SK-N-SH (cell line): ENCODE measurements around the gene HDGF. TPM values are rescaled to one million over a fixed set of nuclear protein-coding genes. Genes with fewer than 3 reads are reported as not detected.

ENCODE experiments used
- CTCF ChIA-PET: fragments of 300-600, 350-600 bp; formaldehyde crosslinking; extraction: SDS; loops from one replicate; lab custom pipeline; 2021; lab: Yijun Ruan, JAX
- POLR2A ChIA-PET: fragments of 350-600 bp; sonication (Branson Sonifier 250); formaldehyde crosslinking; extraction: SDS; loops from one replicate; lab custom pipeline; 2020; ENCODE audit warnings: antibody characterized with exemption, inconsistent platforms; lab: Yijun Ruan, JAX
- DNase-seq: peaks from one replicate; pipeline ENCODE4 v3.0.0; 2012
- H2AFZ ChIP-seq: fragments of 200-600 bp; sonication (generic); 2 replicates; pipeline ENCODE4 v1.8.1; 2016; ENCODE audit warnings: antibody characterized with exemption, mild to moderate bottlenecking, low read depth
- H3F3A ChIP-seq: fragments of 200-600 bp; sonication (generic); replicated peaks from 2 replicates; pipeline ENCODE3; 2016; ENCODE audit warnings: antibody characterized with exemption, mild to moderate bottlenecking; ENCODE audit not compliant: insufficient read depth
- H3K27ac ChIP-seq, 2 experiments: fragments of 200-500 bp in 1 of 2; fragments of 200-600 bp in 1 of 2; sonication (Bioruptor generic) in 1 of 2; sonication (generic), shearing (Covaris generic) in 1 of 2; 2 replicates each; pipeline versions ENCODE4 v1.5.1 to v1.6.1; 2014 to 2016; ENCODE audit warnings: low read depth in 2 of 2, inconsistent platforms in 1 of 2, low read length in 1 of 2, mild to moderate bottlenecking in 1 of 2, mixed read lengths in 1 of 2
- H3K27me3 ChIP-seq: fragments of 200-600 bp; sonication (generic), shearing (Covaris generic); 2 replicates; pipeline ENCODE4 v1.6.1; 2016; ENCODE audit warnings: mixed run types; ENCODE audit not compliant: insufficient read depth
- H3K36me3 ChIP-seq, 2 experiments: fragments of 200-500 bp in 1 of 2; fragments of 200-600 bp in 1 of 2; sonication (Bioruptor generic) in 1 of 2; sonication (generic) in 1 of 2; replicated peaks in 1 of 2; 2 replicates each; pipeline versions ENCODE3 to v1.5.1; 2014 to 2016; ENCODE audit warnings: low read length in 1 of 2, mild to moderate bottlenecking in 1 of 2; ENCODE audit not compliant: insufficient read depth in 2 of 2, control insufficient read depth in 1 of 2
- H3K4me1 ChIP-seq, 2 experiments: fragments of 200-500 bp in 1 of 2; fragments of 200-600 bp in 1 of 2; sonication (Bioruptor generic) in 1 of 2; sonication (generic), shearing (Covaris generic) in 1 of 2; 2 replicates each; pipeline versions ENCODE4 v1.5.1 to v1.6.1; 2014 to 2016; ENCODE audit warnings: low read depth in 1 of 2, low read length in 1 of 2, mixed run types in 1 of 2; ENCODE audit not compliant: insufficient read depth in 2 of 2, control insufficient read depth in 1 of 2
- H3K4me2 ChIP-seq: fragments of 200-600 bp; sonication (generic), shearing (Covaris generic); 2 replicates; pipeline ENCODE4 v1.6.1; 2017; ENCODE audit warnings: mixed run types
- H3K4me3 ChIP-seq, 2 experiments: fragments of 200-500 bp in 1 of 2; fragments of 200-600 bp in 1 of 2; sonication (Bioruptor generic) in 1 of 2; sonication (generic), shearing (Covaris generic) in 1 of 2; 2 replicates each; pipeline versions ENCODE4 v1.5.1 to v1.8.1; 2014 to 2016; ENCODE audit warnings: low read depth in 2 of 2, inconsistent platforms in 1 of 2, low read length in 1 of 2, mild to moderate bottlenecking in 1 of 2, mixed read lengths in 1 of 2, moderate library complexity in 1 of 2
- H3K79me2 ChIP-seq: fragments of 200-600 bp; sonication (generic); 2 replicates; pipeline ENCODE4 v1.8.1; 2017; ENCODE audit warnings: mild to moderate bottlenecking; ENCODE audit not compliant: insufficient read depth
- H3K9ac ChIP-seq: fragments of 200-600 bp; sonication (generic); 2 replicates; pipeline ENCODE4 v1.6.1; 2017; ENCODE audit warnings: mixed run types
- H3K9me2 ChIP-seq: fragments of 200-600 bp; sonication (generic); 2 replicates; pipeline ENCODE4 v1.6.1; 2017; ENCODE audit warnings: mixed run types
- H3K9me3 ChIP-seq: fragments of 200-600 bp; sonication (generic); 2 replicates; pipeline ENCODE4 v1.6.1; 2017; ENCODE audit warnings: mixed run types, mild to moderate bottlenecking, moderate library complexity
- H4K20me1 ChIP-seq: fragments of 200-600 bp; sonication (generic); 2 replicates; pipeline ENCODE4 v1.6.1; 2017; ENCODE audit warnings: mild to moderate bottlenecking, mixed run types; ENCODE audit not compliant: insufficient read depth
- CHD2 ChIP-seq: fragments of 150-350 bp; IDR thresholded peaks from 2 replicates; pipeline ENCODE4 v1.6.1; 2018; ENCODE audit warnings: low read length; ENCODE audit not compliant: partially characterized antibody
- EP300 ChIP-seq, 2 experiments: IDR thresholded peaks; 2 replicates each; pipeline versions ENCODE4 v1.4.0 to v1.6.1; 2012; ENCODE audit warnings: borderline replicate concordance in 1 of 2, low read depth in 1 of 2, low read length in 1 of 2
- FOXJ3 ChIP-seq: sonication (generic); formaldehyde crosslinking; IDR thresholded peaks from 2 replicates; pipeline ENCODE4 v1.5.1; 2020; ENCODE audit warnings: mild to moderate bottlenecking, missing genetic modification reagents
- JUND ChIP-seq: IDR thresholded peaks from 2 replicates; pipeline ENCODE4 v1.4.0; 2012
- MXI1 ChIP-seq: IDR thresholded peaks from 2 replicates; pipeline ENCODE4 v1.6.1; 2012; ENCODE audit warnings: mild to moderate bottlenecking, low read depth, low read length, improper control_type of control experiment
- NFIC ChIP-seq: IDR thresholded peaks from 2 replicates; pipeline ENCODE4 v1.4.0; 2012; ENCODE audit warnings: borderline replicate concordance
- NRF1 ChIP-seq: IDR thresholded peaks from 2 replicates; pipeline ENCODE4 v1.6.1; 2012; ENCODE audit warnings: low read depth, mild to moderate bottlenecking, low read length
- POLR2AphosphoS5 ChIP-seq: IDR thresholded peaks from 2 replicates; pipeline ENCODE4 v1.6.1; 2012; ENCODE audit warnings: low read depth, low read length
- RFX5 ChIP-seq: IDR thresholded peaks from 2 replicates; pipeline ENCODE4 v1.6.1; 2012; ENCODE audit warnings: mild to moderate bottlenecking, improper control_type of control experiment, low read length
- TAF1 ChIP-seq: IDR thresholded peaks from 2 replicates; pipeline ENCODE4 v1.6.1; 2012; ENCODE audit warnings: low read depth, mild to moderate bottlenecking, low read length, moderate library complexity, borderline replicate concordance
- TCF12 ChIP-seq: IDR thresholded peaks from 2 replicates; pipeline ENCODE4 v1.4.0; 2012
- YY1 ChIP-seq: IDR thresholded peaks from 2 replicates; pipeline ENCODE4 v1.4.0; 2012; ENCODE audit warnings: low read depth, mild to moderate bottlenecking
- WGBS: methylation state at CpG from one replicate; pipeline ENCODE4 v1.1.6; 2017; ENCODE audit warnings: low lambda C conversion rate; 5-methylcytosine and 5-hydroxymethylcytosine counted together
- polyA plus RNA-seq, 3 experiments: library from polyadenylated mRNA; depleted of rRNA; stranded (reverse); fragments of >200 nt; gene quantifications; 2 replicates each; pipeline ENCODE4 v1.2.3, GENCODE V29; 2012
- TF ChIP-seq, protein P1 (sequence below): fragments of 150-350 bp; IDR thresholded peaks from 2 replicates; pipeline ENCODE4 v1.6.1; 2017; ENCODE audit warnings: antibody characterized with exemption, low read length, low read depth, borderline replicate concordance
- TF ChIP-seq, protein P2 (sequence below): IDR thresholded peaks from 2 replicates; pipeline ENCODE4 v1.4.0; 2012; ENCODE audit warnings: low read depth, borderline replicate concordance
- TF ChIP-seq, protein P3 (sequence below): fragments of 200-600 bp; sonication (generic); IDR thresholded peaks from 2 replicates; pipeline ENCODE4 v1.6.1; 2017; ENCODE audit warnings: antibody characterized with exemption, mild to moderate bottlenecking, moderate library complexity

The HDGF gene
- polyA plus RNA-seq, 1 of the 3 experiments (the other 2 are of a cell fraction), result 152 TPM

DNA sequence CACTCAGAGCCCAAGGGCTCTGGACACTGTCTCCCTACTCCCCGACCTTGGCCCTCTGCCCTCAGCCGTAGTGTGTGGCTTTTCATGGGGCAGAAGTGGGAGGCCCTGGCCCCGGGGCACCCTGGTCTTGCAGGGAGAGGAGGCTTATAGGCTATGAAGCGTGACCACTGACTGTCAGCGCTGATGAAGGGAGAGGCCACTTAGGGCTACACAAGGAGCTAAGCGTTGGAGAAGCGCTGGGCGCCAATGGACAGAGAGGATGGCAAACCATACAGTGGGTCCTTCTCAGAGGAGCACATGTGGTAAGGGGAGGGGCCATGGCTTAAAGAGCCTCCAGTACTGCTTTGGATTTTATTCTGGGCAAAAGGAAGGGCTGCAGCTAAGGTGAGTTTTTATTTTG is 54.0 kb downstream of the HDGF start:
- H3K9me3 ChIP-seq, result no peaks in the 10 kb centered on the region
- no peaks in the 10 kb centered on the region for H3K27me3 ChIP-seq
- CTCF ChIA-PET, result interaction anchor here (1.2 to 45.5 kb wide), 6 partner anchors 2 to 230 kb away, joined by 3 to 2702 read pairs (median 5); partner anchors contain the start of genes CRABP2, ISG20L2, METTL25B and NES
- 72% methylated on average over 8 of the region's 8 CpGs for WGBS
- no peaks in the 10 kb centered on the region for H3K79me2 ChIP-seq
- H3K4me2 ChIP-seq, result no peak overlapping the region
- no peak overlapping the region for H3K4me3 ChIP-seq
- peak; percentile 67 for DNase-seq
- H3K9me2 ChIP-seq, result no peaks in the 10 kb centered on the region
- peak overlapping the region in 1 of 2 experiments; percentile 71; a peak in 2 of 4 replicates for H3K27ac ChIP-seq
- peaks cover 14 to 51% of the 10 kb centered on the region in 2 experiments; a peak in 3 of 4 replicates for H3K4me1 ChIP-seq
- no peak overlapping the region for H3K9ac ChIP-seq
- H2AFZ ChIP-seq, result no peak overlapping the region
- no peaks in the 10 kb centered on the region for H4K20me1 ChIP-seq
- H3F3A ChIP-seq, result peaks cover 15% of the 10 kb centered on the region
- TF ChIP-seq MXI1 (peak; percentile 36; the same call in 1 of the 2 replicates), FOXJ3 (CRISPR knock-in tag) (no peak)
- POLR2A ChIA-PET, result interaction anchor here (0.6 to 2.0 kb wide), 4 partner anchors 9 to 41 kb away, joined by 3 to 7 read pairs (median 4); no protein-coding TSS in a partner anchor
- peaks cover 0 to 18% of the 10 kb centered on the region in 2 experiments for H3K36me3 ChIP-seq

DNA sequence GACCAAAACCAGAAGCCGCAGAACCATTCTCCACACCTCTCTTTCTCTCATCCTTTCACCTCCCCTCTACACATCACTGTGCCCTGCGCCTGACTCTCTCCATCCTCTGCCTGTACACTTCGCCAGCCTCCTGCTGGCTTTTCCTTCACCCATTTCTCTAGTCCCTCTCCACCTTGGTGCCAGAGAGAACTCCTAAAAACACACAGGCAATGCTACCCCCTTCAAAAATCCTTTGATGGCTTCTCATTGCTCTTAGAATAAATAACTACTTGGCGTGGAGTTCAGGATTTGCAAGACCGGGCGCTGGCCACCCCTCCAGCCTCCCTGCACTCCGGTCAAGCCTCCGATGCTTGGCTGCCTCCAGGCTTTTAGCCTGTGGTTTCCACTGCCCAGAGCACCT is 54.7 kb downstream of the HDGF start:
- WGBS, result 94% methylated on average over 8 of the region's 8 CpGs
- Histone ChIP-seq H2AFZ (no peak overlapping the region), H3F3A (peaks cover 15% of the 10 kb centered on the region), H3K36me3 (peaks cover 0 to 18% of the 10 kb centered on the region in 2 experiments), H3K9me3 (no peaks in the 10 kb centered on the region), H3K79me2 (no peaks in the 10 kb centered on the region), H3K4me1 (peaks cover 14 to 57% of the 10 kb centered on the region in 2 experiments; a peak in 3 of 4 replicates), H3K9me2 (no peaks in the 10 kb centered on the region), H3K4me2 (no peak overlapping the region), H3K4me3 (no peak overlapping the region), H4K20me1 (no peaks in the 10 kb centered on the region), H3K27me3 (no peaks in the 10 kb centered on the region), H3K27ac (peak overlapping the region in 1 of 2 experiments; percentile 71; a peak in 2 of 4 replicates), H3K9ac (no peak overlapping the region)
- POLR2A ChIA-PET, result interaction anchor here (1.4 kb wide), 1 partner anchor 14 kb away, joined by 4 read pairs; no protein-coding TSS in a partner anchor
- DNase-seq, result no peak
- no peak for TF ChIP-seq NFIC
- TF ChIP-seq EP300 (IDR thresholded peaks at IDR 0.05; ENCODE audit: borderline replicate concordance in 1 of 2, low read depth in 1 of 2, low read length in 1 of 2), result no peak
- no peak for TF ChIP-seq CHD2
- TF ChIP-seq FOXJ3 (CRISPR knock-in tag), result no peak
- TF ChIP-seq, protein P1, sequence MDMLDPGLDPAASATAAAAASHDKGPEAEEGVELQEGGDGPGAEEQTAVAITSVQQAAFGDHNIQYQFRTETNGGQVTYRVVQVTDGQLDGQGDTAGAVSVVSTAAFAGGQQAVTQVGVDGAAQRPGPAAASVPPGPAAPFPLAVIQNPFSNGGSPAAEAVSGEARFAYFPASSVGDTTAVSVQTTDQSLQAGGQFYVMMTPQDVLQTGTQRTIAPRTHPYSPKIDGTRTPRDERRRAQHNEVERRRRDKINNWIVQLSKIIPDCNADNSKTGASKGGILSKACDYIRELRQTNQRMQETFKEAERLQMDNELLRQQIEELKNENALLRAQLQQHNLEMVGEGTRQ, result no peak
- no peak for TF ChIP-seq TAF1
- no peak for TF ChIP-seq RFX5
- TF ChIP-seq, protein P2, sequence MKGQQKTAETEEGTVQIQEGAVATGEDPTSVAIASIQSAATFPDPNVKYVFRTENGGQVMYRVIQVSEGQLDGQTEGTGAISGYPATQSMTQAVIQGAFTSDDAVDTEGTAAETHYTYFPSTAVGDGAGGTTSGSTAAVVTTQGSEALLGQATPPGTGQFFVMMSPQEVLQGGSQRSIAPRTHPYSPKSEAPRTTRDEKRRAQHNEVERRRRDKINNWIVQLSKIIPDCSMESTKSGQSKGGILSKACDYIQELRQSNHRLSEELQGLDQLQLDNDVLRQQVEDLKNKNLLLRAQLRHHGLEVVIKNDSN, result no peak
- no peak for TF ChIP-seq JUND
- TF ChIP-seq NRF1, result no peak
- TF ChIP-seq, protein P3, sequence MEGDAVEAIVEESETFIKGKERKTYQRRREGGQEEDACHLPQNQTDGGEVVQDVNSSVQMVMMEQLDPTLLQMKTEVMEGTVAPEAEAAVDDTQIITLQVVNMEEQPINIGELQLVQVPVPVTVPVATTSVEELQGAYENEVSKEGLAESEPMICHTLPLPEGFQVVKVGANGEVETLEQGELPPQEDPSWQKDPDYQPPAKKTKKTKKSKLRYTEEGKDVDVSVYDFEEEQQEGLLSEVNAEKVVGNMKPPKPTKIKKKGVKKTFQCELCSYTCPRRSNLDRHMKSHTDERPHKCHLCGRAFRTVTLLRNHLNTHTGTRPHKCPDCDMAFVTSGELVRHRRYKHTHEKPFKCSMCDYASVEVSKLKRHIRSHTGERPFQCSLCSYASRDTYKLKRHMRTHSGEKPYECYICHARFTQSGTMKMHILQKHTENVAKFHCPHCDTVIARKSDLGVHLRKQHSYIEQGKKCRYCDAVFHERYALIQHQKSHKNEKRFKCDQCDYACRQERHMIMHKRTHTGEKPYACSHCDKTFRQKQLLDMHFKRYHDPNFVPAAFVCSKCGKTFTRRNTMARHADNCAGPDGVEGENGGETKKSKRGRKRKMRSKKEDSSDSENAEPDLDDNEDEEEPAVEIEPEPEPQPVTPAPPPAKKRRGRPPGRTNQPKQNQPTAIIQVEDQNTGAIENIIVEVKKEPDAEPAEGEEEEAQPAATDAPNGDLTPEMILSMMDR, result no peak
- no peak for TF ChIP-seq TCF12
- no peak for TF ChIP-seq YY1
- no peak for TF ChIP-seq POLR2AphosphoS5
- CTCF ChIA-PET, result interaction anchor here (1.2 to 45.5 kb wide), 4 partner anchors 1 to 393 kb away, joined by 3 to 2702 read pairs (median 1352); partner anchors contain the start of genes CRABP2, ISG20L2, METTL25B and NES
